Small intestine (tissue), 7 donors: ENCODE measurements around the gene USH1C. TPM values are rescaled to one million over a fixed set of nuclear protein-coding genes. Genes with fewer than 3 reads are reported as not detected.

ENCODE experiments used
- DNase-seq, 2 donors: peaks; one replicate each; pipeline versions ENCODE4 v3.0.0 to v3.0.0-alpha.2; 2013
- FAIRE-seq: peaks from 2 replicates; lab custom pipeline; 2012; peaks lifted over from hg19 to GRCh38; lab: Jason Lieb, UNC
- H3K27ac ChIP-seq, 3 donors: one replicate each; pipeline ENCODE4 v1.5.1; 2013; ENCODE audit warnings: low read length in 2 of 3, mild to moderate bottlenecking in 2 of 3, control low read depth in 1 of 3, inconsistent platforms in 1 of 3, low read depth in 1 of 3, moderate library complexity in 1 of 3
- H3K27me3 ChIP-seq, 3 donors: one replicate each; pipeline ENCODE4 v1.6.1; 2013; ENCODE audit warnings: low read length in 3 of 3, inconsistent platforms in 1 of 3; ENCODE audit not compliant: control insufficient read depth in 3 of 3, insufficient read depth in 3 of 3
- H3K36me3 ChIP-seq, 3 donors: one replicate each; pipeline ENCODE4 v1.6.1; 2013; ENCODE audit warnings: low read length in 3 of 3, inconsistent platforms in 1 of 3, low read depth in 1 of 3, mild to moderate bottlenecking in 1 of 3, moderate library complexity in 1 of 3; ENCODE audit not compliant: control insufficient read depth in 3 of 3, insufficient read depth in 2 of 3
- H3K4me1 ChIP-seq, 3 donors: one replicate each; pipeline ENCODE4 v1.6.1; 2013; ENCODE audit warnings: low read length in 2 of 3, inconsistent platforms in 1 of 3, low read depth in 1 of 3, mild to moderate bottlenecking in 1 of 3, moderate library complexity in 1 of 3; ENCODE audit not compliant: control insufficient read depth in 3 of 3, insufficient read depth in 2 of 3
- H3K4me3 ChIP-seq, 3 donors: one replicate each; pipeline ENCODE4 v1.5.1; 2013; ENCODE audit warnings: low read length in 3 of 3, control low read depth in 1 of 3, inconsistent platforms in 1 of 3, low read depth in 1 of 3, mild to moderate bottlenecking in 1 of 3, moderate library complexity in 1 of 3
- H3K9me3 ChIP-seq, 2 donors: one replicate each; pipeline ENCODE4 v1.6.1; 2013; ENCODE audit warnings: low read depth in 1 of 2, low read length in 1 of 2; ENCODE audit not compliant: control insufficient read depth in 2 of 2, insufficient read depth in 1 of 2
- WGBS, 3 donors: extraction: QIAGEN DNeasy Blood & Tissue Kit; methylation state at CpG; one replicate each; pipeline ENCODE4 v1.1.7; 2013; 5-methylcytosine and 5-hydroxymethylcytosine counted together
- polyA plus RNA-seq, 4 donors: library from polyadenylated mRNA; stranded (reverse) in 3 of 4; unstranded in 1 of 4; fragments of 200-250 nt in 3 of 4; fragments of 120-200 nt in 1 of 4; gene quantifications; one replicate each; pipeline versions ENCODE4 v1.2.1 to v1.2.3, GENCODE V29; 2013
- donor health status: healthy with polysubstance abuse.
- donor health status: control.
- donor health status: control.
- donor health status: Bipolar disorder and iron deficiency.
- donor health status: healthy.

Gene USH1C
- polyA plus RNA-seq, 4 donors, result 86.2 to 309 (median 297) TPM

DNA sequence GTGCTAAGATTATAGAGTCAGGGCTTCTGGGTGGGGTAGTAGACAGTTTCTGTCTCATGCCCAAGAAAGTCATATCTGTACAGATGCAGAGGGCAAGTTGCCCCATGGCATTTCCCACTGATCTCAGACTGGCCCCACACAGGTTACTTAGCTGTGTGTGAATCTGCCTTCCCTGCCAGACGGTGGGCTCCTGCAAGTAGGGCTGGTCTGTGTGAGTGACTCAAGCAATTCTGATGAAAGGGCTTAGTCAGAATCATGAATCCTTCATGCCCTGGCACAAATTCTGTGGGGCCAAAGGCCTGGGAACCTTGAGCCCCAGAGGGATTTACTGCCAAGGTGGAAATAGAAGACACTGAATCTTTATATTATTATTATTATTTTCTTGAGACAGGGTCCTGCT is 30.4 kb downstream of the USH1C start:
- no peak for DNase-seq
- no peak for FAIRE-seq
- H3K27me3 ChIP-seq, result no peaks in the 10 kb centered on the region
- H3K27ac ChIP-seq, result no peak overlapping the region
- H3K36me3 ChIP-seq, result peaks cover 0 to 84% (median 7%) of the 10 kb centered on the region in 3 donors
- no peaks in the 10 kb centered on the region for H3K9me3 ChIP-seq
- 68 to 89% (median 73%) methylated on average over 1 of the region's 1 CpG for WGBS, 3 donors
- H3K4me1 ChIP-seq, result peaks cover 0 to 8% (median 0%) of the 10 kb centered on the region in 3 donors
- no peak overlapping the region for H3K4me3 ChIP-seq

DNA sequence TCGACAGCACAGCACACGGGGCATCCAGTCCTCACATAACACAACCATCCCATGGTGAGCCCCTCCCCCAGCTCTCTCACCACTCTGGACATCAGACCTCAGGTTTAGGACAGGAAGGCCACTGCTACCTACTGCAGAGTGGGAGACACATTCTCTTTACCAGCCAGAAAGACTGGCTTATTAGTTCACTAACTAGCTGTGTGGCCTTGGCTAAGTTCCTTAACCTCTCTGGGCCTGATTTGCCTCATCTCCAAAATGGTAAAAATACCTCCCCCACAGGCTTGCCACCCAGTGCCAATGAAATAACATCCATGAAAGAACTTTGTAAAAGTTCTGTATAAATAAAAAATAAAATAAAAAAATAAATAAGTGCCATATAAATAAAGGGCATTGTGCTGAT is 32.1 kb downstream of the USH1C start:
- H3K9me3 ChIP-seq, result no peaks in the 10 kb centered on the region
- no peak overlapping the region for H3K4me3 ChIP-seq
- no peak for FAIRE-seq
- no peaks in the 10 kb centered on the region for H3K27me3 ChIP-seq
- peaks cover 0 to 8% (median 0%) of the 10 kb centered on the region in 3 donors for H3K4me1 ChIP-seq
- peaks cover 0 to 78% (median 3%) of the 10 kb centered on the region in 3 donors for H3K36me3 ChIP-seq
- WGBS, 3 donors, result 27 to 53% (median 33%) methylated on average over 2 of the region's 2 CpGs
- DNase-seq, result no peak
- H3K27ac ChIP-seq, result no peak overlapping the region

DNA sequence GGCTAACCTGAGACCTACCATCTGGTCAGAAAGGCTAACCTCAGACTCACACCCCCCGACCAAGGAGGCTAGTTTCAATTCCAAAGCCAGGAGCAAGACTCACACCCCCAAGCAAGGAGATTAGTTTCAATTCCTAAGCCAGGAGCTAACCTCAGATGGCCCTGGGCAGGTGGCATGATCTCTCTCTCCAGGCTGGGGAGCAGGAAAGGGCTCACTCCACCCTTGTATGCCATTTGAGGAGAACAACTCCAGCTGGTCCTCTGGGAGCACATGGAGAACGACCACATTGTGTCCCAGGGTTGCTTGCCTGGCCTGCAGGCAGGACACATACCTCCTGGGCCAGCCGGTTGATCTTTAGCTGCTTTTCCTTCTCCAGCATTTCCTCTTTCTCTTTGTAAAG is 32.6 kb downstream of the USH1C start:
- no peaks in the 10 kb centered on the region for H3K27me3 ChIP-seq
- WGBS, 3 donors, result 41 to 56% (median 52%) methylated on average over 3 of the region's 3 CpGs

DNA sequence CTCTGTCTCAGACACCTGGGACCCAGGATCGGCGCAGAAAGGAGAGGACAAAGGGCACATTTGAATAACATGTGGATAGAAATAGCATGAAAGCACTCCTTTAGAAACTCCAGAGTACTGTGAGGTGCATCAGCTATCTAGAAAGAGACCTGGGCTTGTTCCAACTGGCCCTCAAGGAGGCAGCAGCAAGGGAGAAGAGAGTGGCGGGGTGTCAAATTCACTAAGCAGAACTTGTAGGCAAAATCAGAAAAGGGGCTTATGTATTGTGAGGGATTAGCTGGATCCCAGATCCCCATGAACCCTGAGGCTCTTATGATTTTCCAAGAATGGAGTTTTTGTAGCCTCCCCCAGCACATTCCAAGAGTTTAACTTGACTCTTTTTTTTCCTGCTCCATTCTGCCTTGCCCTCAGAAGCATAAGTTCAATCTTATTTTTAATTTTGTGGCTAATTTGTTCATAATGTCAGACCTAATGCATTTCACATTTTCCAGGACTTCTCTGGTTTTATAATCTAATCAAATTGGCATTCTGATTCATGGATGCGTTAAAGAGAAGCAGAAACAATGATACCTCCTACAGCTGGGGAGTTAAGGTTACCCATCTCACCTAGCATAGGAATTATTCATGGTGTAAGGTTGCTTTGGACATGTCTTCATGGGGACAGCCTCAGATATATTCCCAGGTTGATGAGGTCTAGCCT is 33.6 kb downstream of the USH1C start:
- Histone ChIP-seq H3K4me1 (peaks cover 0 to 8% (median 0%) of the 10 kb centered on the region in 3 donors), H3K4me3 (no peak overlapping the region), H3K9me3 (no peaks in the 10 kb centered on the region), H3K36me3 (peaks cover 0 to 78% (median 1%) of the 10 kb centered on the region in 3 donors), H3K27me3 (no peaks in the 10 kb centered on the region), H3K27ac (no peak overlapping the region)
- WGBS, 3 donors, result 54 to 77% (median 58%) methylated on average over 4 of the region's 4 CpGs
- DNase-seq, result no peak
- FAIRE-seq, result no peak

More for the DNA sequence above, 32.6 kb downstream of the USH1C start:
- peaks cover 0 to 8% (median 0%) of the 10 kb centered on the region in 3 donors for H3K4me1 ChIP-seq
- H3K27ac ChIP-seq, result no peak overlapping the region
- no peak overlapping the region for H3K4me3 ChIP-seq
- peaks cover 0 to 78% (median 3%) of the 10 kb centered on the region in 3 donors for H3K36me3 ChIP-seq
- DNase-seq, result no peak
- no peak for FAIRE-seq
- no peaks in the 10 kb centered on the region for H3K9me3 ChIP-seq

DNA sequence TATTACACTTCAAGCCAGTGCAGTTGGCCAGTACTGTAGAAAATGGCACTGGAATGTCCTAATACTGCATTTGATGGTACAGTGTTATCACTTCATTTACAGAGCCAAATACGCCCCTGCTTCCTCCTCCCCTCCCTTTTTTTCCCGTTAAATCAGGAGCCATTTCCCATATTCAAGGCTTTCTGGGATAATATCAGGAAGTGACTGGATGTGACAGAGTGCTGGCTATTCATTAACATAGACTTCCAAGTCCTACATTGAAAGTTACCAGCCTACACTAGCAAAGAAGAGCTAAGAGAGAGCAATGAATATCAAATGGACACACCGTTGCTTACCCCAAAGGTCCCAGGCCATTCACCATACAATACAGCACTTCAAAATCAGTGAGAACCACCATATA is 35.4 kb downstream of the USH1C start:
- H3K27me3 ChIP-seq, result no peaks in the 10 kb centered on the region
- H3K4me1 ChIP-seq, result peaks cover 0 to 8% (median 0%) of the 10 kb centered on the region in 3 donors
- H3K27ac ChIP-seq, result no peak overlapping the region
- WGBS, 3 donors, result 43 to 54% (median 53%) methylated on average over 3 of the region's 3 CpGs
- FAIRE-seq (no peak), DNase-seq (no peak)
- peaks cover 0 to 82% (median 0%) of the 10 kb centered on the region in 3 donors for H3K36me3 ChIP-seq
- no peak overlapping the region for H3K4me3 ChIP-seq
- H3K9me3 ChIP-seq, result no peaks in the 10 kb centered on the region

DNA sequence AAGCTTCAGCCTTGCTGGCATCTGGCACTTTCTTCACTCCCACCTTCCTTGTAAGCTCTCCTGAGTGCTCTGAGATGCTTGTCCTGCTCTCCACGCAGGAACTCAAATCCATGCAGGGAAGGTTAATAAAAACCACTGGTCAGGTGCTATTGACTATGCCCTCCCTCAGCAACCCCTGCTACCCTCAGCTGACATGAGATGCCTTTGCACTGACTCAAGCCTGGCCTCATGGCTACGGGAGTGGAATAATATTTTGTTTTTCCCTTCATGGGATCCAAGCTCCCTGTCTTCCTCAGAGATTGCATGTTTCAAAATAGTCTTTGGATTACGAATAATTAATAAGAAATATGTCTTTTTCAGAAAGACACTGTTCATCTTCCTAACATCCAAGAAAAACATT is 35.9 kb downstream of the USH1C start:
- FAIRE-seq, result no peak
- 62 to 74% (median 70%) methylated on average over 3 of the region's 3 CpGs for whole genome bisulfite sequencing, 3 donors
- H3K9me3 ChIP-seq, result no peaks in the 10 kb centered on the region
- H3K27ac ChIP-seq, result no peak overlapping the region
- H3K4me1 ChIP-seq, result peaks cover 0 to 8% (median 0%) of the 10 kb centered on the region in 3 donors
- H3K36me3 ChIP-seq, result peaks cover 0 to 83% (median 0%) of the 10 kb centered on the region in 3 donors
- DNase-seq, result no peak
- no peak overlapping the region for H3K4me3 ChIP-seq
- no peaks in the 10 kb centered on the region for H3K27me3 ChIP-seq

DNA sequence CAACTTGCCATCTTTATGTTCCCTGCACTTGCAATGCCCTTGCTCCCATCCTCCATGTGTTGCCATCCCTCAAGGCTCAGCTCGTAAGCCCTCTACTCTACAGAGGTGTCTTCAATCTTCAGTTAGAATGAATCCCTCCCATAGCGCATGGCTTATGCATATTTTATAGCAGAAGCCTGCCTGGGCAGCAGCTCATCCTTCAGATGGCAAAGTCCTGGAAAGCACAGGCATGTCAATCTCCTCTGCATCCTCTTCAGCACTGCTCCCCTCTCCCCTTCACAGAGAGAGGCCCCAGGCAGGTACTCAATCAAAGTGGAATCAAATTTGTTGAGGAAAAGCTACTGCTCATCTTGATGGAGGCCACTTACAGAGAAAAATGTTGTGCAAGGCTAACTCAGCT is 36.4 kb downstream of the USH1C start:
- H3K4me1 ChIP-seq, result peaks cover 0 to 8% (median 0%) of the 10 kb centered on the region in 3 donors
- H3K36me3 ChIP-seq, result peaks cover 0 to 84% (median 0%) of the 10 kb centered on the region in 3 donors
- H3K9me3 ChIP-seq, result no peaks in the 10 kb centered on the region
- no peak for DNase-seq
- no peak overlapping the region for H3K4me3 ChIP-seq
- 89 to 96% (median 94%) methylated on average over 2 of the region's 2 CpGs for WGBS, 3 donors
- H3K27ac ChIP-seq, result no peak overlapping the region
- no peaks in the 10 kb centered on the region for H3K27me3 ChIP-seq
- FAIRE-seq, result no peak

DNA sequence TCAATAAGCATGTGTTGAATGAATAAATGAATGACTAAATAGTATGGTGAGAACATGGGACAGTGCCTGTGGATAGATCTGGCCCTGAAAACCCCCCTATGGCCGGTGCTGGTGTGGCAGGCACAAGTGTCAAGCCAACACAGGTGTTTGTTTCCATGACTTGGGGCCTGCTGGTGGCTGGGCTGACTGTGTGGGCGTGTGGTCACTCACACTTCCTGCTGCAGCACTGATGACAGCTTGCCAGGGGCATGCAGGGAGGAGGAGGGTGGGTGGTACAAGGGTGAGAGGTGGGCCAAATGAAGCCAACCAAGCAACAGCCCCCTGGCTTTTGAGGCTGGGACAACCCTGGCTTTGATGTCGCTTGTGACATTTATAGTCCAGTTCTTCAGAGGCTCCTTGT is 37.3 kb downstream of the USH1C start:
- Histone ChIP-seq H3K4me1 (peaks cover 0 to 8% (median 0%) of the 10 kb centered on the region in 3 donors), H3K9me3 (no peaks in the 10 kb centered on the region), H3K27me3 (no peaks in the 10 kb centered on the region), H3K36me3 (peaks cover 0 to 85% (median 0%) of the 10 kb centered on the region in 3 donors), H3K4me3 (no peak overlapping the region), H3K27ac (no peak overlapping the region)
- DNase-seq, result no peak
- 67 to 79% (median 76%) methylated on average over 3 of the region's 3 CpGs for WGBS, 3 donors
- no peak for FAIRE-seq
